ENCODE data around the gene KIF16B. TPM values are rescaled to one million over a fixed set of nuclear protein-coding genes. Genes with fewer than 3 reads are reported as not detected.

The KIF16B gene
- total RNA-seq, 4 donors from 2014 or later: 15.7 to 29.0 (median 19.3) TPM

GRCh38 chr20:16283978-16284377 lies 289.3 kb downstream of the KIF16B start:
- DNase-seq (ENCODE audit: low spot score) (no peak), ATAC-seq (ENCODE audit: low FRiP score) (no peak)
- TF ChIP-seq CTCF (IDR thresholded peaks at IDR 0.05): no peak

GRCh38 chr20:16283307-16283706 lies 289.9 kb downstream of the KIF16B start:
- no peak for TF ChIP-seq CTCF (IDR thresholded peaks at IDR 0.05)
- ATAC-seq (ENCODE audit: low FRiP score): no peak
- no peak for DNase-seq (ENCODE audit: low spot score)

- no peak for ATAC-seq (ENCODE audit: low FRiP score)
Observed at GRCh38 chr20:16280219-16280618, 293.0 kb downstream of the KIF16B start.

GRCh38 chr20:16279320-16279719 lies 293.9 kb downstream of the KIF16B start:
- no peak for TF ChIP-seq CTCF (IDR thresholded peaks at IDR 0.05)
- ATAC-seq (ENCODE audit: low FRiP score): no peak
- DNase-seq (ENCODE audit: low spot score): no peak

More at GRCh38 chr20:16280219-16280618, 293.0 kb downstream of the KIF16B start:
- DNase-seq (ENCODE audit: low spot score): no peak
- TF ChIP-seq CTCF (IDR thresholded peaks at IDR 0.05): no peak

GRCh38 chr20:16273812-16274555 lies 299.3 kb downstream of the KIF16B start:
- DNase-seq (ENCODE audit: low spot score) (no peak), ATAC-seq (ENCODE audit: low FRiP score) (no peak)
- no peak for TF ChIP-seq CTCF (IDR thresholded peaks at IDR 0.05)

- ATAC-seq (ENCODE audit: low FRiP score): no peak
- no peak for DNase-seq (ENCODE audit: low spot score)
- no peak for TF ChIP-seq CTCF (IDR thresholded peaks at IDR 0.05)
Observed at GRCh38 chr20:16272780-16273360, 300.4 kb downstream of the KIF16B start.

- TF ChIP-seq CTCF (IDR thresholded peaks at IDR 0.05): no peak
- ATAC-seq (ENCODE audit: low FRiP score) (no peak), DNase-seq (ENCODE audit: low spot score) (no peak)
Observed at GRCh38 chr20:16271450-16271849, 301.8 kb downstream of the KIF16B start.
